Stomach smooth muscle (tissue), 2 donors: ENCODE measurements around the gene SRD5A1.

ENCODE experiments used
- H3K27ac ChIP-seq: one replicate; pipeline ENCODE4 v1.7.0; 2013; ENCODE audit warnings: mild to moderate bottlenecking, low read length, inconsistent platforms
- H3K27me3 ChIP-seq, 2 donors: one replicate each; pipeline ENCODE4 v1.7.0; 2013; ENCODE audit warnings: low read length in 2 of 2; ENCODE audit not compliant: insufficient read depth in 2 of 2, control insufficient read depth in 1 of 2
- H3K36me3 ChIP-seq, 2 donors: one replicate each; pipeline ENCODE4 v1.7.0; 2013; ENCODE audit warnings: low read length in 2 of 2; ENCODE audit not compliant: control insufficient read depth in 2 of 2, insufficient read depth in 2 of 2
- H3K4me1 ChIP-seq: one replicate; pipeline ENCODE4 v1.7.0; 2013; ENCODE audit warnings: low read length; ENCODE audit not compliant: control insufficient read depth, insufficient read depth
- H3K4me3 ChIP-seq, 2 donors: one replicate each; pipeline ENCODE4 v1.7.0; 2013; ENCODE audit warnings: low read length in 2 of 2
- H3K9ac ChIP-seq, 2 donors: one replicate each; pipeline ENCODE4 v1.7.0; 2013; ENCODE audit warnings: low read length in 2 of 2, mild to moderate bottlenecking in 1 of 2
- H3K9me3 ChIP-seq, 2 donors: one replicate each; pipeline ENCODE4 v1.7.0; 2013; ENCODE audit warnings: low read length in 2 of 2; ENCODE audit not compliant: control insufficient read depth in 2 of 2
- donor health status: healthy.
- donor health status: Pancreatic carcinoma.

The SRD5A1 gene

GRCh38 chr5:6717687-6718086 is 84.4 kb downstream of the SRD5A1 start:
- no peak overlapping the region for H3K9ac ChIP-seq
- peaks cover 66% of the 10 kb centered on the region for H3K4me1 ChIP-seq
- peak overlapping the region in 1 of 2 donors; percentile 78 for H3K4me3 ChIP-seq
- no peak overlapping the region for H3K27ac ChIP-seq
- H3K27me3 ChIP-seq = no peaks in the 10 kb centered on the region
- peaks cover 0 to 4% of the 10 kb centered on the region in 2 donors for H3K36me3 ChIP-seq
- H3K9me3 ChIP-seq = no peaks in the 10 kb centered on the region

GRCh38 chr5:6718161-6718681 is 85.0 kb downstream of the SRD5A1 start:
- H3K9me3 ChIP-seq = no peaks in the 10 kb centered on the region
- H3K4me3 ChIP-seq = peak overlapping the region in 1 of 2 donors; percentile 8
- H3K27me3 ChIP-seq = no peaks in the 10 kb centered on the region
- no peak overlapping the region for H3K9ac ChIP-seq
- H3K36me3 ChIP-seq = peaks cover 0 to 4% of the 10 kb centered on the region in 2 donors
- H3K27ac ChIP-seq = no peak overlapping the region
- H3K4me1 ChIP-seq = peaks cover 70% of the 10 kb centered on the region

- H3K9me3 ChIP-seq = no peaks in the 10 kb centered on the region
- H3K27ac ChIP-seq = no peak overlapping the region
- H3K36me3 ChIP-seq = peaks cover 0 to 4% of the 10 kb centered on the region in 2 donors
- no peak overlapping the region for H3K9ac ChIP-seq
- H3K27me3 ChIP-seq = no peaks in the 10 kb centered on the region
- no peak overlapping the region for H3K4me3 ChIP-seq
- peaks cover 75% of the 10 kb centered on the region for H3K4me1 ChIP-seq
Observed at GRCh38 chr5:6718718-6719117, 85.5 kb downstream of the SRD5A1 start.

GRCh38 chr5:6719417-6719816 is 86.2 kb downstream of the SRD5A1 start:
- Histone ChIP-seq H3K9me3 (no peaks in the 10 kb centered on the region), H3K9ac (no peak overlapping the region), H3K36me3 (peaks cover 0 to 4% of the 10 kb centered on the region in 2 donors), H3K27ac (no peak overlapping the region), H3K4me1 (peaks cover 77% of the 10 kb centered on the region), H3K4me3 (no peak overlapping the region), H3K27me3 (no peaks in the 10 kb centered on the region)

GRCh38 chr5:6719896-6720560 is 86.8 kb downstream of the SRD5A1 start:
- no peak overlapping the region for H3K9ac ChIP-seq
- peaks cover 78% of the 10 kb centered on the region for H3K4me1 ChIP-seq
- no peak overlapping the region for H3K27ac ChIP-seq
- H3K4me3 ChIP-seq = no peak overlapping the region
- H3K9me3 ChIP-seq = no peaks in the 10 kb centered on the region
- no peaks in the 10 kb centered on the region for H3K27me3 ChIP-seq
- peaks cover 0 to 4% of the 10 kb centered on the region in 2 donors for H3K36me3 ChIP-seq

- Histone ChIP-seq H3K36me3 (peaks cover 0 to 4% of the 10 kb centered on the region in 2 donors), H3K27me3 (no peaks in the 10 kb centered on the region), H3K27ac (no peak overlapping the region), H3K9ac (no peak overlapping the region), H3K4me1 (peaks cover 74% of the 10 kb centered on the region), H3K9me3 (no peaks in the 10 kb centered on the region), H3K4me3 (no peak overlapping the region)
Observed at GRCh38 chr5:6720561-6720921, 87.3 kb downstream of the SRD5A1 start.

- H3K4me1 ChIP-seq = peaks cover 69% of the 10 kb centered on the region
- H3K27ac ChIP-seq = no peak overlapping the region
- H3K9me3 ChIP-seq = no peaks in the 10 kb centered on the region
- no peaks in the 10 kb centered on the region for H3K27me3 ChIP-seq
- H3K9ac ChIP-seq = no peak overlapping the region
- H3K36me3 ChIP-seq = peaks cover 0 to 3% of the 10 kb centered on the region in 2 donors
- peak overlapping the region in 1 of 2 donors; percentile 55 for H3K4me3 ChIP-seq
Observed at GRCh38 chr5:6721442-6721841, 88.2 kb downstream of the SRD5A1 start.

- H3K27ac ChIP-seq = peak overlapping the region; percentile 49
- no peaks in the 10 kb centered on the region for H3K9me3 ChIP-seq
- H3K9ac ChIP-seq = peak overlapping the region in 1 of 2 donors; percentile 25
- no peaks in the 10 kb centered on the region for H3K36me3 ChIP-seq
- H3K4me1 ChIP-seq = peaks cover 67% of the 10 kb centered on the region
- no peaks in the 10 kb centered on the region for H3K27me3 ChIP-seq
- peak overlapping the region; percentile 23 to 55 for H3K4me3 ChIP-seq
Observed at GRCh38 chr5:6722015-6722414, 88.8 kb downstream of the SRD5A1 start.

GRCh38 chr5:6723122-6723815 is 90.0 kb downstream of the SRD5A1 start:
- Histone ChIP-seq H3K9ac (no peak overlapping the region), H3K36me3 (no peaks in the 10 kb centered on the region), H3K4me1 (peaks cover 63% of the 10 kb centered on the region), H3K9me3 (no peaks in the 10 kb centered on the region), H3K4me3 (no peak overlapping the region), H3K27me3 (no peaks in the 10 kb centered on the region), H3K27ac (no peak overlapping the region)

- H3K9me3 ChIP-seq = no peaks in the 10 kb centered on the region
- H3K4me3 ChIP-seq = no peak overlapping the region
- H3K9ac ChIP-seq = no peak overlapping the region
- H3K36me3 ChIP-seq = no peaks in the 10 kb centered on the region
- H3K27ac ChIP-seq = no peak overlapping the region
- H3K27me3 ChIP-seq = no peaks in the 10 kb centered on the region
- peaks cover 58% of the 10 kb centered on the region for H3K4me1 ChIP-seq
Observed at GRCh38 chr5:6723816-6724300, 90.6 kb downstream of the SRD5A1 start.
